Lower leg skin (tissue), 3 donors: ENCODE results near the gene PAAF1.

Source experiments
- POLR2A ChIP-seq, 2 donors: fragments of 450-650 bp; IDR thresholded peaks; one replicate each; pipeline ENCODE4 v1.6.1; 2016 to 2017; ENCODE audit warnings: antibody characterized with exemption in 2 of 2, mild to moderate bottlenecking in 1 of 2, moderate library complexity in 1 of 2
- TF ChIP-seq, protein P1 (sequence below), 3 donors: fragments of 450-650 bp; IDR thresholded peaks; one replicate each; pipeline ENCODE4 v1.5.1; 2016; ENCODE audit warnings: antibody characterized with exemption in 3 of 3, mild to moderate bottlenecking in 3 of 3, moderate library complexity in 2 of 3

DNA sequence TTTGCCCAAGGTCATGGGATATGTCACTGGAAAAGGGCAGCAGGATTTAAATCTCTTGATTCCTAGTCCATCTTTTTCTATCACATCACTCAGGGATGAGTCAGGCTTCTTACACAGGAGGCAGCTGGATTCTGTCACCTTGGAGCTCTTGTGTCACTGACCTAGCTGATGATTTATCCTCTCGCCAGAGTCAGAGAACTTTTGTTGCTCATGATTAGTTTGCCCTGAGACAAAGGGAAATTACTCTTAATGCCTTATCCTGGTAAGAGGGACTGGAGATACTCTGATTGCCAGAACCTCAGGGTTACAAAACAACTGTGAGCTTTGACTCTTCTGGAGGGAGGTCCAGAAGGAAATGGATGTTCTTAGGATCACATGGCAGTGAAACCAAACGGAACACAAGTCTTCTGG is 10.2 kb upstream of the PAAF1 start:
- TF ChIP-seq, protein P1, sequence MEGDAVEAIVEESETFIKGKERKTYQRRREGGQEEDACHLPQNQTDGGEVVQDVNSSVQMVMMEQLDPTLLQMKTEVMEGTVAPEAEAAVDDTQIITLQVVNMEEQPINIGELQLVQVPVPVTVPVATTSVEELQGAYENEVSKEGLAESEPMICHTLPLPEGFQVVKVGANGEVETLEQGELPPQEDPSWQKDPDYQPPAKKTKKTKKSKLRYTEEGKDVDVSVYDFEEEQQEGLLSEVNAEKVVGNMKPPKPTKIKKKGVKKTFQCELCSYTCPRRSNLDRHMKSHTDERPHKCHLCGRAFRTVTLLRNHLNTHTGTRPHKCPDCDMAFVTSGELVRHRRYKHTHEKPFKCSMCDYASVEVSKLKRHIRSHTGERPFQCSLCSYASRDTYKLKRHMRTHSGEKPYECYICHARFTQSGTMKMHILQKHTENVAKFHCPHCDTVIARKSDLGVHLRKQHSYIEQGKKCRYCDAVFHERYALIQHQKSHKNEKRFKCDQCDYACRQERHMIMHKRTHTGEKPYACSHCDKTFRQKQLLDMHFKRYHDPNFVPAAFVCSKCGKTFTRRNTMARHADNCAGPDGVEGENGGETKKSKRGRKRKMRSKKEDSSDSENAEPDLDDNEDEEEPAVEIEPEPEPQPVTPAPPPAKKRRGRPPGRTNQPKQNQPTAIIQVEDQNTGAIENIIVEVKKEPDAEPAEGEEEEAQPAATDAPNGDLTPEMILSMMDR (IDR thresholded peaks at IDR 0.05): no peak
- TF ChIP-seq POLR2A (IDR thresholded peaks at IDR 0.05): no peak
